ENCODE results near the gene EPAS1.

GRCh38 chr2:46383784-46384456 is 86.7 kb downstream of the EPAS1 start:
- TF ChIP-seq CTCF (conservative IDR thresholded peaks at IDR 0.05; ENCODE audit: low read depth, low read length) (no peak), EZH2phosphoT487 (IDR thresholded peaks at IDR 0.05; ENCODE audit: borderline replicate concordance, low read length) (no peak), EZH2 (IDR thresholded peaks at IDR 0.05; ENCODE audit: low read length, unreplicated experiment) (no peak)
